ENCODE results near the gene FSHR. TPM values are rescaled to one million over a fixed set of nuclear protein-coding genes. Genes with fewer than 3 reads are reported as not detected.

Gene FSHR
- total RNA-seq, 4 donors from 2014 or later: not detected

- no peak for DNase-seq (ENCODE audit: low spot score in 2 of 2)
- 84 to 86% methylated on average over 4 of the region's 4 CpGs for WGBS, 2 donors
- TF ChIP-seq CTCF (IDR thresholded peaks at IDR 0.05) (no peak), POLR2A (IDR thresholded peaks at IDR 0.05) (no peak), EP300 (IDR thresholded peaks at IDR 0.05) (no peak)
- Histone ChIP-seq H3K4me1 (no peaks in the 10 kb centered on the region), H3K4me3 (no peak overlapping the region), H3K27me3 (no peaks in the 10 kb centered on the region), H3K27ac (no peak overlapping the region), H3K9me3 (no peaks in the 10 kb centered on the region), H3K36me3 (no peaks in the 10 kb centered on the region)
Measured at GRCh38 chr2:48968011-48968410, 186.3 kb downstream of the FSHR start.

GRCh38 chr2:48965204-48965603 is 189.1 kb downstream of the FSHR start:
- Histone ChIP-seq H3K4me3 (no peak overlapping the region), H3K9me3 (no peaks in the 10 kb centered on the region), H3K27me3 (no peaks in the 10 kb centered on the region), H3K4me1 (no peaks in the 10 kb centered on the region), H3K36me3 (no peaks in the 10 kb centered on the region), H3K27ac (no peak overlapping the region)
- WGBS, 2 donors: 63% methylated on average over 1 of the region's 1 CpG
- DNase-seq (ENCODE audit: low spot score in 2 of 2): no peak
- TF ChIP-seq CTCF (IDR thresholded peaks at IDR 0.05) (no peak), POLR2A (IDR thresholded peaks at IDR 0.05) (no peak), EP300 (IDR thresholded peaks at IDR 0.05) (no peak)

GRCh38 chr2:48961009-48961408 is 193.3 kb downstream of the FSHR start:
- no peak overlapping the region for H3K27ac ChIP-seq
- WGBS, 2 donors: 68% methylated on average over 4 of the region's 4 CpGs
- H3K4me3 ChIP-seq: no peak overlapping the region
- TF ChIP-seq POLR2A (IDR thresholded peaks at IDR 0.05) (no peak), CTCF (IDR thresholded peaks at IDR 0.05) (no peak), EP300 (IDR thresholded peaks at IDR 0.05) (no peak)
- H3K4me1 ChIP-seq: no peaks in the 10 kb centered on the region
- no peaks in the 10 kb centered on the region for H3K9me3 ChIP-seq
- H3K36me3 ChIP-seq: no peaks in the 10 kb centered on the region
- no peak for DNase-seq (ENCODE audit: low spot score in 2 of 2)
- no peaks in the 10 kb centered on the region for H3K27me3 ChIP-seq

- no peak for TF ChIP-seq POLR2A (IDR thresholded peaks at IDR 0.05)
- TF ChIP-seq EP300 (IDR thresholded peaks at IDR 0.05): no peak
- TF ChIP-seq CTCF (IDR thresholded peaks at IDR 0.05): no peak
- no peak for DNase-seq (ENCODE audit: low spot score in 2 of 2)
- Histone ChIP-seq H3K27ac (no peak overlapping the region), H3K4me1 (no peaks in the 10 kb centered on the region), H3K9me3 (no peaks in the 10 kb centered on the region), H3K36me3 (no peaks in the 10 kb centered on the region), H3K27me3 (no peaks in the 10 kb centered on the region), H3K4me3 (no peak overlapping the region)
Measured at GRCh38 chr2:48954935-48955334, 199.4 kb downstream of the FSHR start.

- TF ChIP-seq EP300 (IDR thresholded peaks at IDR 0.05): no peak
- no peak for TF ChIP-seq POLR2A (IDR thresholded peaks at IDR 0.05)
- no peak for TF ChIP-seq CTCF (IDR thresholded peaks at IDR 0.05)
- Histone ChIP-seq H3K4me3 (no peak overlapping the region), H3K27ac (no peak overlapping the region), H3K36me3 (no peaks in the 10 kb centered on the region), H3K27me3 (no peaks in the 10 kb centered on the region), H3K4me1 (no peaks in the 10 kb centered on the region), H3K9me3 (no peaks in the 10 kb centered on the region)
- WGBS, 2 donors: 84 to 96% methylated on average over 3 of the region's 3 CpGs
- no peak for DNase-seq (ENCODE audit: low spot score in 2 of 2)
Measured at GRCh38 chr2:48954311-48954710, 200.0 kb downstream of the FSHR start.
